GM13977 (cell line): ENCODE measurements around the gene SLC9A6.

ENCODE experiments used
- DNase-seq: peaks from one replicate; pipeline ENCODE4 v3.0.0; 2012; ENCODE audit warnings: low spot score
- in situ Hi-C: fragments of 300-500 bp; cut with MboI; formaldehyde crosslinking; loops from one replicate; pipeline ENCODE4 v1.12.0; 2022; ENCODE audit warnings: low sequenced_read_pairs, low pct_unique_long_range_greater_than_20kb, mixed read lengths, inconsistent platforms; ENCODE audit not compliant: unreplicated experiment
- TF ChIP-seq, protein P1 (sequence below): IDR thresholded peaks from 2 replicates; pipeline ENCODE4 v1.5.1; 2012; ENCODE audit warnings: mild to moderate bottlenecking, control low read depth; ENCODE audit not compliant: insufficient read depth; ENCODE audit errors: extremely low read depth, missing control alignments

The SLC9A6 gene

DNA sequence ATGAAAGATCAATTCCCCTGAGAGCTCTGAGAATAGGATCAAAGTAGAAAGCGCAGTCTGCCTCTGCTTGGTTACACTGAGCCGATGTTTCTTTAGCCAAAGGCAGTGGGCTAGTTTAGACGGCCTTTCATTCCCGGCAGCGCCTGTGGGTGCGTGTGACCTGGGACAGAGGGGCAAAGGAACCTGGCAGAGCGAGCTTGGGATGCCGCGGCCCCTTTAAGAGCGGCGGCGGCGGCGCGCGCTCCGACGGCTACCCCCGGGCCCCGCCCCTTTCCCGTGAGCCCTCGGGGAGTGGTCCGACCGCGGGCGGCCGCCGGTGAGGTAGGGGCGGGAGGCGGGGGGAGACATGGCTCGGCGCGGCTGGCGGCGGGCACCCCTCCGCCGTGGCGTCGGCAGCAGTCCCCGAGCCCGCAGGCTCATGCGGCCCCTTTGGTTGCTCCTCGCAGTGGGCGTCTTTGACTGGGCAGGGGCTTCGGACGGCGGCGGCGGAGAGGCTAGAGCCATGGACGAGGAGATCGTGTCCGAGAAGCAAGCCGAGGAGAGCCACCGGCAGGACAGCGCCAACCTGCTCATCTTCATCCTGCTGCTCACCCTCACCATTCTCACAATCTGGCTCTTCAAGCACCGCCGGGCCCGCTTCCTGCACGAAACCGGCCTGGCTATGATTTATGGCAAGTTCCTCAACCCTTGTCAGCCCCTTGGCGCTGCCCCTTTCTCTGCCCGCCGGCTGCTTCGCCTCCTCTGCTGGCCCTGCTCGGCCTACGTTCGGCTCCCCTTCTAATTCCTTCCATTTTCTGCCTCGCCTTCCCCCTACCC, at the start of gene SLC9A6:
Gene SLC9A6, plus strand, starts transcription at position 279 of the 816 bp plus-strand sequence. Its CDS starts 224 bp downstream, at position 503.
- peak; percentile 82 for DNase-seq
- in situ Hi-C loops, result no loop called here
- TF ChIP-seq, protein P1, sequence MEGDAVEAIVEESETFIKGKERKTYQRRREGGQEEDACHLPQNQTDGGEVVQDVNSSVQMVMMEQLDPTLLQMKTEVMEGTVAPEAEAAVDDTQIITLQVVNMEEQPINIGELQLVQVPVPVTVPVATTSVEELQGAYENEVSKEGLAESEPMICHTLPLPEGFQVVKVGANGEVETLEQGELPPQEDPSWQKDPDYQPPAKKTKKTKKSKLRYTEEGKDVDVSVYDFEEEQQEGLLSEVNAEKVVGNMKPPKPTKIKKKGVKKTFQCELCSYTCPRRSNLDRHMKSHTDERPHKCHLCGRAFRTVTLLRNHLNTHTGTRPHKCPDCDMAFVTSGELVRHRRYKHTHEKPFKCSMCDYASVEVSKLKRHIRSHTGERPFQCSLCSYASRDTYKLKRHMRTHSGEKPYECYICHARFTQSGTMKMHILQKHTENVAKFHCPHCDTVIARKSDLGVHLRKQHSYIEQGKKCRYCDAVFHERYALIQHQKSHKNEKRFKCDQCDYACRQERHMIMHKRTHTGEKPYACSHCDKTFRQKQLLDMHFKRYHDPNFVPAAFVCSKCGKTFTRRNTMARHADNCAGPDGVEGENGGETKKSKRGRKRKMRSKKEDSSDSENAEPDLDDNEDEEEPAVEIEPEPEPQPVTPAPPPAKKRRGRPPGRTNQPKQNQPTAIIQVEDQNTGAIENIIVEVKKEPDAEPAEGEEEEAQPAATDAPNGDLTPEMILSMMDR, result no peak

DNA sequence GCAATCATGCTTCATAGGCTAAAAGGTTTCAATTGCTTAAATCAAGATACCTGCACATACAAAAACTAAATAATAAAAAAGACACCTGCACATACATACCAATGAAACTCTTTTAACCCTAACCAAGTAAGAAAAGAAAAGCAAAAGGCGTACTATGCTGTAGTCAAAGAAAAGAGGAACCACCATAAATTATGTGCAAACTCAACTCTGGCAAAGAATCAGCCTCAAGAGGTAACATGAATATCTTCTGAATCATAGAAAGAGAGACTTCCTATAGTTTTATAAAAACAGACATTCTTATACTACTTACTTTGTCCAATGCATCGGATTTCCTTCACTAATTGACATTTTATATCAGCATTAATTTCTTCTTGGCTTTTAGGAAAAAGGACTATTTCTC, 40.7 kb upstream of the SLC9A6 start:
- TF ChIP-seq, protein P1, result no peak
- in situ Hi-C loops, result no loop called here
- no peak for DNase-seq

DNA sequence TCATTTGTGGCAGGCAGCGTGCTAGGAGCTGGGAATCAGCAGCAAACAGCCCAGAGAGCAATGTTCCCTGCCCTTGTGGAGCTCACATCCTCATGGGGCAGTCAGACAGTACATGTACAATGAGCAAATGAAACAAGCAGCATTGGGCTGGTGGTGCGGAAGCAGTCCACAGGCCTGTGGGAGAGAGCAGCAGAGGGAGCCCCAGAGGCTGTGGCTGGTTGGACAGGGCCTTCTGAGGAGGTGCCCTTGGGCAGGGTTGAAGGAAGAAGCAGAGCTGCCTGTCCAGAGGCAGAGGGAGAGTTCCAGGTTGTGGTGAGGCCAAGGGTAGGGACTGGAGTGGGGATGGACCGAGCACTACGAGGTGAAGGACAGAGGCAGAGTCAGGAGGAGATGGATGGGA, 33.9 kb upstream of the SLC9A6 start:
- no peak for DNase-seq
- in situ Hi-C loops, result no loop called here
- TF ChIP-seq, protein P1, result no peak

DNA sequence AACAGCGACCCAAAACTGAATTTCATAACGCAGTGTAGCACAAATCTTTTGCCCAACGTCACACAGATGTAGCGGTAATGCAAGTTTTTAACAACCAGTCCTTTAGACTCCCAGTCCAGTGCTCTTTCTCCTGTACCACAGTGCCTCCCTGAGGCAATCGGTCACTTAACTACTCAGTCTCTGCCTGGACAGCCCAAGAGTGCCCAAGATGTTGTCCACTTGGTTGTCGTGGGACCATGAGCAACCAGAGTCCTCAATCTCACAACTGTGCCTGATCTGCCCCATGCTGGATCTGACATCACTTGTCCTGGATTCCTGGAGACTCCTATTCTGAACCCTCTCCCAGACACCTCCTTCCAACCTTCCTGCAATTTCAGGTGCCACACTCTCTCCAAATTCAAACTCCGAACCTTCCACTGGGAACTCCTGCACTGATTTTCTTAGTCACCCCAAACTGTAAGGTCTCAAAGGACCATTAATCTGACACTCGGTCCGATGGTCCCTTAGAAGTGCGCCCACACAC, 12.1 kb upstream of the SLC9A6 start:
- no peak for DNase-seq
- in situ Hi-C loops, result no loop called here
- TF ChIP-seq, protein P1, result peak; percentile 27

DNA sequence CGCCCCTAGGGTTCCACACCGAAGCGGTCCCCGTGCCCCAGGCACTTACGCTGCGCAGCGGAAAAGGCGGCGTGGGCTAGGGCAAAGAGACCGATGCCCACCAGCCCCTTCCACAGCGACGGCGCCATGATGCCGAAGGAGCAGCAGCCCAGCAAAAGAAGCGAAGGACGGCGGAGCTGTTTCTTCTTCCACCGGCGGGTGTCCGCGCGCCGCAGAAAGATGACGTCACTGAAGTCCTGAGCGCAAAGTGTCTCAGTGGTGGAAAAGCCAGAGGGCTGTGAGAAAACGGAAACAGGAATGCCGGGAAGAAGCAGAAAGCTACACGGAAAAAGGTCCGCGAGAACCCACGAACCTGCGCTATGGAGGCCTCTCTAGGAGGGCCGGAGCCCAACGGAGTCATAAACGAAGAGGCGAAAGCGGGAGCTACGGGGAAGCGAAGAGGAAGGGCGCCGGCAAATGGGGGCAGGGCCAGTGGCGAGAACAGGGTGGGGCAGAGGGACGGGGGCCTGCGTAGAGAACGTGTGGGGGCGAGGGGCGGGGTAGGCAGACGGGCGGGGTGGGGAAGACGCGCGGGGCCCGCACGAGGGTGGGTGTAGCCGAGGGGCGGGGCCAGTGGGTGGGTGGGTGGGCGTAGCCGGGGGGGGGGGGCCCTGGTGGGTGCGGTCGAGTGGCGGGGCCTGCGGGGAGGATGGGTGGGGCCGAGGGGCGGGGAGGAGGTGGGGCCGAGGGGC, 11.5 kb upstream of the SLC9A6 start, which contains the start of gene MMGT1:
Gene MMGT1, minus strand, starts transcription at position 441 of the 731 bp plus-strand sequence. Its CDS starts 313 bp downstream, at position 128.
- TF ChIP-seq, protein P1, result no peak
- DNase-seq, result peak; percentile 88
- in situ Hi-C loops, result no loop called here

DNA sequence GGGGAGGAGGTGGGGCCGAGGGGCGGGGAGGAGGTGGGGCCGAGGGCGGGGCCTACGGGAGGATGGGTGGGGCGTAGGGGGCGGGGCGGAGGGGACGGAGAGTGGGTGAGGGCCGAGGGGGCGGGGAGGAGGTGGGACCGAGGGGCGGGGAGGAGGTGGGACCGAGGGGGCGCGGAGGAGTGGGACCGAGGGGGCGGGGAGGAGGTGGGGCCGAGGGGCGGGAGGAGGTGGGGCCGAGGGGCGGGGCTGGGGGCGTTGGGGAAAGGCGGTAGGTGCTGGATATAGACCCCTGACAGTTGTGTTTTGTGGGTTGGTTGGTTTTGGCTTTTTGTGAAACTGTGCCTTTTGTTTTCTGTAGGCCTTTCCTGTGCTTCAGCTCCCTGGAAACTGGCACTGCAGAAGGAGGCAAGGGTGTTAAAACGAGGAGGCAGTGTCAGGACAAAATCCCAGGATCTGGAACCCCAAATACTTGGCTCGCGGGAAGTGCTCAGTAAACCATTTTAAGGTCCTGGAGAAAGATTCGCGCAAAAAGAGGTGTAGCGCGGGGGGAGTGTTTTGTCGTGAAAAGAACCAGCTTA, 10.9 kb upstream of the SLC9A6 start:
- peak; percentile 85 for DNase-seq
- TF ChIP-seq, protein P1, result no peak
- in situ Hi-C loops, result no loop called here
